SW480 (cell line): ENCODE data around the gene ZNF518B.

ENCODE experiments used
- DNase-seq: peaks from one replicate; pipeline ENCODE4 v3.0.0-alpha.2; 2016; ENCODE audit warnings: low spot score

ZNF518B gene

GRCh38 chr4:10457255-10457801 lies at the start of gene ZNF518B:
Gene ZNF518B (minus strand): TSS chr4:10457426. CDS start chr4:10446328, 11,098 bp downstream.
- no peak for DNase-seq

GRCh38 chr4:10506077-10506476 lies 48.9 kb upstream of the ZNF518B start:
- no peak for DNase-seq

- no peak for DNase-seq
Observed at GRCh38 chr4:10504570-10505179, 47.4 kb upstream of the ZNF518B start.

- no peak for DNase-seq
Observed at GRCh38 chr4:10502717-10503116, 45.5 kb upstream of the ZNF518B start.

- no peak for DNase-seq
Observed at GRCh38 chr4:10500776-10501175, 43.5 kb upstream of the ZNF518B start.

- no peak for DNase-seq
Observed at GRCh38 chr4:10496200-10496599, 39.0 kb upstream of the ZNF518B start.

GRCh38 chr4:10495651-10496050 lies 38.4 kb upstream of the ZNF518B start:
- DNase-seq, result no peak

- DNase-seq, result no peak
Observed at GRCh38 chr4:10492464-10492863, 35.2 kb upstream of the ZNF518B start.

GRCh38 chr4:10491401-10491800 lies 34.2 kb upstream of the ZNF518B start:
- DNase-seq, result no peak

- no peak for DNase-seq
Observed at GRCh38 chr4:10490996-10491395, 33.8 kb upstream of the ZNF518B start.

- no peak for DNase-seq
Observed at GRCh38 chr4:10482913-10483312, 25.7 kb upstream of the ZNF518B start.

- DNase-seq, result no peak
Observed at GRCh38 chr4:10480616-10481015, 23.4 kb upstream of the ZNF518B start.

- DNase-seq, result no peak
Observed at GRCh38 chr4:10478621-10479020, 21.4 kb upstream of the ZNF518B start.

GRCh38 chr4:10470505-10470904 lies 13.3 kb upstream of the ZNF518B start:
- DNase-seq, result no peak

GRCh38 chr4:10466161-10466560 lies 8.9 kb upstream of the ZNF518B start:
- no peak for DNase-seq

GRCh38 chr4:10462876-10463275 lies 5.7 kb upstream of the ZNF518B start:
- no peak for DNase-seq

GRCh38 chr4:10461850-10462400 lies 4.7 kb upstream of the ZNF518B start:
- no peak for DNase-seq

- no peak for DNase-seq
Observed at GRCh38 chr4:10461091-10461849, 4.0 kb upstream of the ZNF518B start.

- DNase-seq, result no peak
Observed at GRCh38 chr4:10460313-10461047, 3.3 kb upstream of the ZNF518B start.

- DNase-seq, result no peak
Observed at GRCh38 chr4:10459305-10459704, 2.1 kb upstream of the ZNF518B start.

GRCh38 chr4:10458177-10458576 lies 951 bp upstream of the ZNF518B start:
- no peak for DNase-seq

GRCh38 chr4:10456595-10457254 lies 501 bp downstream of the ZNF518B start:
- DNase-seq, result no peak
